Kidney glomerular epithelial cell (primary cell): ENCODE results near the gene SLAIN1.
"Not testable (repeated sequence)": the region's sequence is repeated elsewhere in the genome, so short reads cannot be mapped to it uniquely, and the experiment has no call there.

ENCODE experiments used
- DNase-seq: peaks from one replicate; lab custom pipeline; 2025; lab: John Stamatoyannopoulos, UW

SLAIN1 gene

DNA sequence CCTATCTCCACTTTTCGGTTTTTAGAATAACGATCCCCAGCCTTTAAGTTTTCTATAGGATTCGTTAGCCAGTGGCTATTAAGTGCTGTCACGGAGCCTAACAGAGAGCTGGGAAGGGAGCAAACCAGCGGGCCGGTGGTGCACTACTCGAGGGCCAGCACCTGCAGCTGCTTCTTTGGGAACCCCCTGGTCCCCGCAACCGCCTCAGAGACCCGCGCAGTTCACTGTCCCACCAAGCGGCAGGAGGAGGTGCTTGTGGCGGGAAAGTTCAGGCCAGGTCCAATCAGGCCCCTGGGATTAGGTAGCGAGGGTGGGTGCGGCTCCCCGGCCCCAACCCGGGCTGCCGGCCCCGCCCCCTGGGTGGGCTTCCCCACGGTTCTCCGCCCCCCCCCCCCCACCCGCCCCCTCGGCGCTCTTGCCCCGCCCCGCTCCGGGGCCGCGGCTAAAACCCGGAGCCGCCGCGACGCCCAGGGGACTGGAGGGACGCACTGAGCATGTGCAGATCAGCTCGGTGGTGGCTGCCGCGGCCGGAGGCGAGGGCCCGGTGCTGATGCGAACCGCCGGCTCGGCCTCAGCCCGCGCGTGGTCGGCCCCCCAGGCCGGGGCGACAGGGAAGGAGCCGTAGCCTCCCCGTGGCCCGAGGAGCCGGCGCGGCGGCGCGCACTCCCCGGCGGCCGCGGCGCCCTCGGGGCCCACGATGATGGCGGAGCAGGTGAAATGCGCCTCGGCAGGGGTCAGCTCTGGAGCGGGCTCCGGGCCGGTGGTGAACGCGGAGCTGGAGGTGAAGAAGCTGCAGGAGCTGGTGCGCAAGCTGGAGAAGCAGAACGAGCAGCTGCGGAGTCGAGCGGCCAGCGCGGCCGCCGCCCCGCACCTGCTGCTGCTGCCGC, at the start of gene SLAIN1:
Gene SLAIN1 (plus strand): TSS at position 471 of the 887 bp plus-strand sequence. CDS start 227 bp downstream, at position 698.
- peak; percentile 78 for DNase-seq

DNA sequence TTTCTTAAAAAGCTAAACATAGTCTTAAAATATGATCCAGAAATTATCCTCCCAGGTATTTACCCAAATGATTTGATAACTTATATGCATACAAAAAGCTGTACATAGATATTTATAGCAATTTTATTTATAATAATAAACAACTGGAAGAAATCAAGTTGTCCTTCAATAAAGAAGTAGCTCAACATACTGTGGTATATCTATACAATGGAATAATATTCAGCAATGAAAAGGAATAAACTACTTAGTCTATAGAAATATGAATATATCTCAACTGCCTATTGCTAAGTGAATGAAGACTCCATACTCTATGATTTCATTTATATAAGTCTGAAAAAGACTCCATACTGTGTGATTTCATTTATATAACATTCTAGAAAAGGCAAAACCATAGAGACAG, 47.1 kb upstream of the SLAIN1 start:
- no peak for DNase-seq

DNA sequence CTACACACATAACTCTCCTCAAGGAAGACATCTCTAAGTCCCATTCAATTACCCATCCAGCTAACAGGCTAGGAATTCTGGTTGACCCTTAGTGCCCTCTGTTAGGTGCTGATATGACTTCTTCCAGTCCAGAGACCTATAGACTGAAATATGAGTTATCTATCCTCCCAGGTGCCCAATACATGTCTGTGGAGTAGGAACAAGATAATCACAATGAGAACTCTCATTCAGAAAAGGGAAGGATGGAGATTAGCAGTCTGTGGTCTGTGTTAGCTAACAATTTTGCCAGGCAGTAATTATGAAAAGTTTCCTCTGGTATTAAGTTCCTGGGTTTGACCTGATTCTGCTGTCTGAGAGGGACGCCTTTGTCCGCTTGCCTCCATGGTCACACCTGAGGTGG, 44.2 kb upstream of the SLAIN1 start:
- no peak for DNase-seq

DNA sequence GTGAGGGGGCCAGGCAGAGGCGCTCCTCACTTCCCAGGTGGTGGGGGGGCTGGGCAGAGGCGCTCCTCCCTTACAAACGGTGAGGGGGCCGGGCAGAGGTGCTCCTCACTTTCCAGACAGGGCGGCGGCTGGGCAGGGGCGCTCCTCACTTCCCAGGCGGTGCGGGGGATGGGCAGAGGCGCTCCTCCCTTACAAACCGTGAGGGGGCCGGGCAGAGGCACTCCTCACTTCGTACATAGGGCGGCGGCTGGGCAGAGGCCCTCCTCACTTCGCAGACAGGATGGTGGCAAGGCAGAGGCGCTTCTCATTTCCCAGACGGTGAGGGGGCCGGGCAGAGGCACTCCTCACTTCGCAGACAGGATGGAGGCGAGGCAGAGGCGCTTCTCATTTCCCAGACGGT, 37.5 kb upstream of the SLAIN1 start:
- DNase-seq: not testable (repeated sequence)

DNA sequence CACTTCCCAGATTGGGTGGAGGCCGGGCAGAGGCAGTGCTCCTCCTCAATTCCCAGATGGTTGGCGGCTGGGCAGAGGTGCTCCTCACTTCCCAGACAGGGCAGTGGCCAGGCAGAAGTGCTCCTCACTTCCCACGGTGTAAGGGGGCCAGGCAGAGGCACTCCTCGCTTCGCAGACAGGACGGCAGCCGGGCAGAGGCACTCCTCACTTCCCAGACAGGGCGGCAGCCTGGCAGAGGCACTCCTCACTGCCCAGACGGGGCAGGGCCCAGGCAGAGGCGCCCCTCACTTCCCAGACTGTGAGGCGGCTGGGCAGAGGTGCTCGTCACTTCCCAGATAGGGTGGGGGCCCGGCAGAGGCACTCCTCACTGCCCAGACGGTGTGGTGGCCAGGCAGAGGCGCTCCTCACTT, 36.6 kb upstream of the SLAIN1 start:
- DNase-seq: no peak

DNA sequence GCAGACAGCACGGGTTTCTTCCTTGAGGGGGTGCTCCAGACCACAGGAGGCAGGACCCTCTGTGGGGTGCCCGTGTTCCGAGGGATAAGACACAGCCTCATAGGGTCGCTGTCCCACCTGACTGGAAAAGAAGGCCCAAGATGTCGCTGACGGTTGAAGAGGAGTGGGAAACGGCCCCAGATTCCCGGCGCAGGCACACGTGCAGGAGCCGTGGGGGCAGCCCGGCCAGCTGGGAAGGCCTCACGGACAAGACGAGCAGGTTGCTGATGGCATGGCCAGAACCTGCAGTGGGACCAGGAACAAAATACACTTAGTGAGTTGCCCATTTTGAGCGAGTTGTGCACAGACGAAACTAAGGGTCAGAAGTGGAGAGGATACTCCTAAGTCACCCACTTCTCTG, 35.2 kb upstream of the SLAIN1 start:
- DNase-seq: not testable (repeated sequence)

DNA sequence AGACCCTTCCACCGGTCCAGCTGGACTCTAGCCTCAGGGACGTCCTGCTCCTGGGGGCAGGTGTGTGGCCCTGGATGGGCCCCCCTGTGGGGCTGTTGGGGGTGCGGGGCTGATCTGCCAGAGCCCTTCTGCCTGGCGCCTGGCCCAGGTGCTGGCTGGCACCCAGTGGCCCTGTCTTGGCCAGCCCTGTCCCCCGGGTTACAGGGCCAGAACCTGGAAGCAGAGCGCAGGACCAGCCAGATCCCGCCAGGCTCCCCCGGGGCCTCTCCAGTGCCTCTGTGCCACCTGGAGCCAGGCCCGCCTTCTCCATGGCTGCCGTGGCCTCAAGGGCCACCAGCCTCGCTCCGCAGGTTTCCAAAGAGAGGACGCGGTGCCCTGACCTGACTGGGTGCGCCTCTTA, 34.7 kb upstream of the SLAIN1 start:
- not testable (repeated sequence) for DNase-seq

DNA sequence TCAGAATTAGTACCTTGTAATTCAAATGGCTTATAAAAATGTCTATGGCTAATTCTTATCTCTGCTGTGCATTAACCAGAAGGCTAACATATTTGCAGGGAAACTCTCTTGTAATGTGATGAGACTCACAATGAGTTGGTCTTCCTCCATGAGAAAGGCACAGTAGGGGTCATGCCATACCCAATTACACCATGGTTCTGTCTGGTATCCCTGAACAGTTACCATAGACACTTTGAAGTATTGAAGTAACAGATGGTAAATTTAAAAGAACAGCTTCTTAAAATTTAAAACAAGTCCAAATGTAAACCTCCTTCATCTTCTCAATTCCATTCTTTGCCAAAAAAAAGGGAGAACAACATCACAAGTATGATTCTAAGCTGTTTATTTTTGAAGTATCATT, 22.6 kb upstream of the SLAIN1 start:
- no peak for DNase-seq

DNA sequence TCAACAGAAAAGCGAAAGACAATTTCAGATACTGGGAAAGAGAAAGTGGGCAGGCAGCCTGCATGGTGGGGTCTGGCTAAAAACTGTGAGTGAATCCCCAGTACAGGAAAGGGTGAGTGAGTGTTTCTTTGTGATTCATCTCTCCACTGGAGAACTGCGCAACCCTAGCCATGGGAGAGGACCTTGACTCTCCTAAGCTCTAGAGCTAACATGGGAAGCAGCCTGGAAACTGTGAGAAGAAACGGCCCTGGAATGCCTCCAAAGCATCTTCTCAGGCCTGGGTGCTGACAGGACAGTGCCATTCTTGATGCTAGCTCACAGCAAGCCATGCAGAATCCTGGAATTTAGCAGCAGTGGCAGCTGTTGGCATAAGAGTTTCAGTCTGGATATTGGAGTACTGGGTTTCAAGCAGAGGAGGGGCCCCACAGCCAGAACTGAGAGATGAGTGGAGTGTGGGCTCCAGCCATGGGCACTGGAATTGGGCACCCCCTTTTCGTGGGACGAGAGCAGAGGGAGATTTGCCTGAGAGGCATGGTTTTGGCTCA, 18.7 kb upstream of the SLAIN1 start:
- no peak for DNase-seq

DNA sequence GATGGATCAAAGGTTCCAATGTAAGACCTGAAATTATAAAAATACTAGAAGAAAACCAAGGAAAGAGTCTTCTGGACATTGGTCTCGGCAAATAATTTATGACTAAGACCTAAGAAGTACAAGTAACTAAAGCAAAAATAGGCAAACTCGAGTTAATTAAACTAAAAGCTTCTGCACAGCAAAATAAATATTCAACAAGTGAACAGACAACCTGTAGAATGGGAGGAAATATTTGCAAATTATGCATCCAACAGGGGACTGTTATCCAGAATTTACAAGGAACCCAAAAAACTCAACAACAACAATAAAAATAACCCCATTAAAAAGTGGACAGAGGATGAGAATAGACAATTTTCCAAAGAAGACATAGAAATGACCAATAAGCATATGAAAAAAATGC, 9.7 kb upstream of the SLAIN1 start:
- no peak for DNase-seq

DNA sequence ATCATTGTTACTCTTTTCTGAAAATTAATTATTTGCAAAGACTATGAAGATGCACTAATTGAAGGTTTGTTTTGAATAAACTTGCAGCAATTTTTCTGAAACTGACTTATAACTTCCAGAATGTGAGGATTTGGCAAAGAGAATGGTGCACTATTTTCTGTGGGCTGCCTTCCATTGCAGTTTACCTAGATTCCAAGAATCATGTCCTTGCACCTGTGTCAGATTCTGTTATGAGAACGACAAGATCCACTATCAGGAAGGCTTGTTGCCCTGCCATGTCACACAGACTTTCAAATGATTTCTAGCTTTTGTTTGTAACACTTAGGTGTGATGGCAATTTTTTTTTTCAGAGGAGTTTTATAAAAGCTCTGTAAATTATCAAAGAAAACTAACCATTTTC, 5.6 kb upstream of the SLAIN1 start:
- DNase-seq: no peak

DNA sequence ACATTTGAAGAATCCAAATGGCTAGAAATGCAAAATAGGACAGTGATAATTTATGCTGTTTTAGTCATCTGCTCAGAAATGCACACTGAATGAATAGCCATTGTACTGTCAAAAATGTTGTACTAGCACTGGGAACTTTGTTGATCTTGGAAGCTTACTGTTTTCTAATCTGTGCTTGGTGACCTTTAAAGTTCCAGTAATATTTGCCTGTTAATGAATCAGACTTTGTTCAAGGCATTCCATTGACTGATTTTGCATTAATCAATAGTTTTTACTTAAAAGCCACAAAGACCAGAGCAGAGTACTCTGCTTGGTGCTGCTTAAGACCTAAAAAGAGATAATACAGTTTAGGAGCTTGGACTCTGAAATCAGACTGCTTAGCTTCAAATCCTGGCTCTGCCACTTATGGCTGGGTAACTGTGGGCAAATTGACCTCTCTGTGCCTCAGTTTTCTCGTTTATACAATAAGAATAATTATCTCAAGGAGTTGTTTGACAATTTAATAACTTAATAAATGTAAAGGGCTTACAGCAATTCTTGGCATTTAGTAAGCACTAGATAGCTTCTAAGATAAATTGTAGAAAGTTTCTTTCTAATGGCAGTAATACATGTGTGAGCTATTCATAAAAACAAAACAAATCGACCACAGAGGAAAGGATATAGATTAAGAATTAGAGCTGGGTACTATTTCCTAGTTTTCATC, 4.6 kb upstream of the SLAIN1 start:
- DNase-seq: no peak

DNA sequence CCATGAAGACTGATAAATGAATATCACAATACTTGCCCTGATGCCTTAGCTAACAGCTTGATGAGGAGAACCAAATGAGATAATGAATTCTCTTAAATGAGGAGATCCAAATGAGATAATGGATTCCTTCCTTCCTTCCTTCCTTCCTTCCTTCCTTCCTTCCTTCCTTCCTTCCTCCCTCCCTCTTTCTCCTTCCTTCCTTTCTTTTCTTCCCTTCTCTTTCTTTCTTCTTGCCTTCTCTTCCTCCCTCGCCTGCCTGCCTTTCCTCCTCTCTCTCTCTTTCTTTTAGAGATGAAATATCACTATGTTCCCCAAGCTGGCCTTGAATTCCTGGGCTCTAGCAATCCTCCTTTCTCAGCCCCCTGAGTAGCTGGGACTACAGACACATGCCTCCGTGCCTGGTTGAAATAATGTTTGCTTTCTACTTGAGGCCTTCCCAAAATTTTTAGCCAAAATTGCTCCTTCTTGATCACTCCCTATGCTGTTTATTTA, 4.0 kb upstream of the SLAIN1 start:
- DNase-seq: no peak

DNA sequence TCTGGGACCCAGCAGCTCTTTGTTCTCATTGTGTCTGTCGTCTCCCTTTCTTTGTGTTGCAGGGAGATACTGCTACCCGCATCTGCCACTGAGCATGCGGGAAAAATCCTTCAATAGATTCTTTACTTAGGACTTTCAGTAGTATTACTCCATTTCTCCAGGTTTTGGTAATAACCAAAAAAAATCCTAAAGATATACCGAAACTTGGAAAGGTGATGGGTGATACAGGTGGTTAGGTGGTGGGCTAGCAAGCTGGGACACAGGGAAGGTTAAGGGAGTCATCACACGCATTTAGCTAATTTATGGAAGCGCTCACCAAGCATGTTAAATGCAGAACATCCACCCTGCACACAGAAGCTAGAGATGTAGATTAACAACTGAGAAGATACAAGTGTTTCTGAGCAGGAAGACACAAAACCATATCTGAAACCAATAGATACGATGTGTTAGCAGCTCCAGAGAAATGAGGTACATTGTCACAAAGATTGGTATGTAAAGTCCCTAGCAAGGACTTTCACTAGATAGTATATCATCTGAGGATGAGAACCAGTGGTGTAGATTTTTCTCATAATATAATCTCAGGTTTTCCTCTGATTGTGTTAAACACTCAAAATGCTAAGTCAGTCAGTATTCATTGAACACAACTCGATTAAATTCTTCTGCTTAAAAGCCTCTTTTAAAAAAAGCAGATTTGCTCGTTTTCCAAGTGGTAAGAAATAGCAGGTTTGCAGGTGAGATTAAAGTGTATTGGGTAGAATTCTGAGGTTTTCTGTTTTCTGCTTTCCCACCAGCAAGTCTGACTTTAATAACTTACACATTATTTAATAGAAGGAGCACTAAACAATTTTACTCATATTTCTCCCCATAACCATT, 1.2 kb upstream of the SLAIN1 start:
- peak; percentile 6 for DNase-seq

DNA sequence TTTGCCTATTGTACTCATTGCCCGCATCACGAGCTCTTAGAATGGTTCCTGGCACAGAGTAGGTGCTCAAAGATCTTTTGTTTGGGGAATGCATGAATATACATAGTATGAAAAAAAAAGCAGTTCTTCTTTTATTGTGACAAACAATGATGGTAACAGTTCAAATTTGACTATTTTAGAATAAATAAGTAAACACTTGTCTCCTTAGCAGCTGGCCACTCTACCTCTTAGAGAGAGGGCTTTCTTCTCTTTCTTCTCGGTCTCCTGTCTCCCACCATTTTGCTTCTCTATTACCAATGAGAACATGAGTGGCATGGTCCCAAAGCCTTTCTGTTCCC, 639 bp upstream of the SLAIN1 start:
- DNase-seq: peak; percentile 20

DNA sequence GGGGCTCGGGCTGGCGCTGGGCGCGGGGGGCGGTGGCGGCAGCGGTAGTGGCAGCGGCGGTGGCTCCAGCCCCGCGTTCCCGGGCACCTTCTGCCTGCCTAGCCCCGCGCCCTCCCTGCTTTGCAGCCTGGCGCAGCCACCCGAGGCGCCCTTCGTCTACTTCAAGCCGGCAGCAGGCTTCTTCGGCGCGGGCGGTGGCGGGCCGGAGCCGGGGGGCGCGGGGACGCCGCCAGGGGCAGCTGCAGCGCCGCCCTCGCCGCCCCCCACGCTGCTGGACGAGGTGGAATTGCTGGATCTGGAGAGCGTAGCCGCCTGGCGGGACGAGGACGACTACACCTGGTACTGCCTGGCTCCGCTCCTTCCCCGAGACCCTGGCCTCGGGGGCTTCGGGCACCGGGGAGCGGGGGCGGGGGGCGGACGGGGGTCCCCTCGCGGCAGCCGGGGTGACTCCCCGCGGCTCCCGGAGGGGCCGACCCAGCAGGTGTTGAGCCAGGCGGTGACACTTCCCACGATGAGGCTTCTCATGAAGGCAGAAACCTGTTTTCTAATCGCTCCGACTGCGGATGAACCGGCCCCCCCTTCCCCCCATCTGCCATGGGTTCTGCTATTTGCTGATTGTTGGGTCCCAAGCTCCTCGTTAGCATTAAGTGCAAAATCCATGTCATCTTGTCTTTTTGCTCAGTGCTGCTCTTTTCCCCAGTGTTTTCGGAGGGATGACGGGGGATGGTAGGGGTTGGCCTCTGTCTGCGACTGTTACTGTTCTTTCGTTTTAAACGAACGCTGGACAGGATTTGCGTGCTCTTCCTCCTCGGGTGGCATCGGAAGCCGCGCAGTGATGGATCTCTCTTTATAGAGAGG, 943 bp downstream of the SLAIN1 start:
- peak; percentile 7 for DNase-seq

DNA sequence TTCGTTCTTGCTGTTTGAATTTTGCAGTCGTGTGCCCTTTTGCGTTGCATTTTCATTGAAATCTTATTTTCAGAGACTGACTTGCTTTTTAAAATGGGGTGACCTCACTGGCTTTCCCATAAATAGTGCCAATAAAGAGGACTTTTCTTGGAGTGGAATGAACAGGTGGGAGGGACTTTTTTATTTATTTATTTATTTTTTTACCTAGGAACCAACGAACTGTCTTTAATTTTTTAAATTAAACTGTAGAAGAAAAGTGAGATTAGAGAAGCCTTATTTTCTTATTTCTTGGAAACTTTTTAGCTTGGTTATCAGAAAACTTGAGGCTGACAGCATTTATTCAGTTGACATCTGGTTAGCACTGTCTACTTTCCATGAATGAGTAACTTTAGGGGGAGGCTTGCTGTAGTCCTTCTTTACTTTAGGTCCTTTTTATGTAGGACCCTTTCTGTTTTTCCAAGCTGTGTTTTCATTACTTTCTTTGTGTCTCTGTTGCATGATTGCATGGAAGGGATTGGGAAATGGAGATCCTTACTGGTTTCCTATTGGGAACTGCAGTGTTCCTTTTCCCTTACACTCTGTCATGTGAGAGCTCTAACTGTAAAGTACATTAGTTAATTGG, 1.7 kb downstream of the SLAIN1 start:
- DNase-seq: no peak

DNA sequence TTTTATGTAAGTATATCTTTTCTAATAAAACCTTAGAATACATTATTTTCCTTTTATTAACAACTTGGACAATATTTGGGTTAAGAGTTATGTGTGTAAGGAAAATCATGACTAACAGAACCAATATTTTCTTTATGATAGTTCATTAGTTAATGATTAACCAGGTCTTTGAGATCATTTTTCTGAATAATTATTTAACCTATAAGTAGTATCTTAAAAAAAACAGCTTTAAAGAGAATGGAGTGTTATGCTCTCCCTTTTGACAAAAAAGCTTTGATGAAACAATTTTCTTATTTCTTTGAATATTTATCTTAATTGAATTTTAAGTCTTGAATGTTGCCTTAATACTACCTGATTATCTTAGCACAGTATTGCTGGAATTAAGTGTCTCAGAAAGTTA, 3.8 kb downstream of the SLAIN1 start:
- DNase-seq: peak; percentile 50

DNA sequence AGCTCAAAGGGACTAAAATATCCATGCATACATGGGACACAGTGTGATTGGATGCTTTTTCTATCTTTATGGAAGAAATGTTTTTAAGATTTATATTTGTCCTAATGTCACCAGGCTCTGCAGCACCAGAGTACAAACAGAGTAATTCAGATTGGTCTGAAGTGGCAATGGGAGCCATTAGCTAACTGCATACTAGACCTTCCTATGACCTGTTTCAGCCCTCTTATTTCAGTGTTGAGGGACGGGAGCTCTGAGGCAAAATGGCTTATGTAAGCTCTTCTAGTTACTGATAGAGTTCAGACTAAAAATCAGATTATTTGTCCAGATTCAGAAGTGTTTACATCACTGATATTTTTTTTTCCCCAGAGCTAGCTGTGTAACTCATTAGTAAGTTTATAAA, 4.9 kb downstream of the SLAIN1 start:
- no peak for DNase-seq

DNA sequence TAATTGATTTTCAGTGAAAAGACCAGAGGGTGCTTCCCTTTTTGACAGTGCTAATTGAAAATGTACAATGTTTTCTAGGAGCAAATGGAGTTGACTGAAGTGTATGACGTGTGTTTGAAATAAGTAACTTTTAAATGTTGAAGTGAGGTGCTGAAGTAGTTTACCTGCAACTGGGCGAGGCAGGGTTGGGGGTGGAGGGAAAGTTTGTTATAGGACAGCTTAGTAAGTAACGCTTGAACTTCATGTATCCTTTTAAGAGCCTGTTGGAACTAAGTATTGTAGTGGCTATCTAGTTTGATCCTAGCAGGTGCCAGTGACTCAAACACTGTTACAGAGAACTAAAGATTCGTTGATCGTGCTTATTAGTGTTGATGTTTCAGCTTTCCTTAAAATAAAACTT, 5.9 kb downstream of the SLAIN1 start:
- no peak for DNase-seq
